Mesenchymal stem cell (in vitro differentiated cells and primary cell): Measurements from ENCODE around the gene SERGEF.

Experiments used
- DNase-seq: peaks from one replicate; pipeline ENCODE4 v3.0.0-alpha.2; 2013
- H2AFZ ChIP-seq: one replicate; pipeline ENCODE4 v1.6.1; 2013; ENCODE audit warnings: low read depth, mild to moderate bottlenecking, control low read depth, inconsistent platforms, low read length, moderate library complexity
- H2AK5ac ChIP-seq: 2 replicates; pipeline ENCODE4 v1.6.1; 2013; ENCODE audit warnings: low read length, moderate library complexity, mild to moderate bottlenecking, inconsistent platforms; ENCODE audit not compliant: severe bottlenecking
- H2BK120ac ChIP-seq: one replicate; pipeline ENCODE4 v1.6.1; 2013; ENCODE audit warnings: low read depth, mild to moderate bottlenecking, inconsistent platforms, low read length, moderate library complexity
- H2BK12ac ChIP-seq, 2 experiments: one replicate each; pipeline ENCODE4 v1.6.1; 2013; ENCODE audit warnings: inconsistent platforms in 2 of 2, low read length in 2 of 2, mild to moderate bottlenecking in 2 of 2, moderate library complexity in 2 of 2, control low read depth in 1 of 2
- H2BK15ac ChIP-seq: one replicate; pipeline ENCODE4 v1.6.1; 2013; ENCODE audit warnings: mild to moderate bottlenecking, low read depth, inconsistent platforms; ENCODE audit not compliant: poor library complexity, severe bottlenecking
- H2BK5ac ChIP-seq: 2 replicates; pipeline ENCODE4 v1.6.1; 2013; ENCODE audit warnings: low read depth, mild to moderate bottlenecking, low read length, control low read depth, inconsistent platforms; ENCODE audit not compliant: poor library complexity, severe bottlenecking
- H3K14ac ChIP-seq, 2 experiments: one replicate each; pipeline ENCODE4 v1.6.1; 2013; ENCODE audit warnings: inconsistent platforms in 2 of 2, low read length in 2 of 2, control low read depth in 1 of 2, mild to moderate bottlenecking in 1 of 2, moderate library complexity in 1 of 2
- H3K18ac ChIP-seq, 2 experiments: one replicate each; pipeline ENCODE4 v1.6.1; 2013; ENCODE audit warnings: inconsistent platforms in 2 of 2, low read length in 2 of 2, control low read depth in 1 of 2, low read depth in 1 of 2, mild to moderate bottlenecking in 1 of 2
- H3K23ac ChIP-seq, 2 experiments: one replicate each; pipeline ENCODE4 v1.6.1; 2013; ENCODE audit warnings: inconsistent platforms in 2 of 2, low read length in 2 of 2, mild to moderate bottlenecking in 2 of 2, moderate library complexity in 2 of 2, control low read depth in 1 of 2
- H3K27ac ChIP-seq: 2 replicates; pipeline ENCODE4 v1.5.1; 2013; ENCODE audit warnings: mild to moderate bottlenecking, moderate library complexity, low read length, control low read depth, inconsistent platforms; ENCODE audit not compliant: poor library complexity, severe bottlenecking
- H3K27me3 ChIP-seq, 2 experiments: 2 replicates each; pipeline versions ENCODE4 v1.6.1 to v1.7.0; 2013; ENCODE audit warnings: low read length in 2 of 2, mild to moderate bottlenecking in 2 of 2, moderate library complexity in 2 of 2, control low read depth in 1 of 2, inconsistent platforms in 1 of 2; ENCODE audit not compliant: control insufficient read depth in 1 of 2, insufficient read depth in 1 of 2
- H3K36me3 ChIP-seq, 2 experiments: 2 replicates each; pipeline versions ENCODE4 v1.6.1 to v1.7.0; 2013; ENCODE audit warnings: low read length in 2 of 2, control low read depth in 1 of 2, inconsistent platforms in 1 of 2, low read depth in 1 of 2, mild to moderate bottlenecking in 1 of 2; ENCODE audit not compliant: insufficient read depth in 2 of 2, control insufficient read depth in 1 of 2
- H3K4ac ChIP-seq, 2 experiments: one replicate each; pipeline ENCODE4 v1.6.1; 2013; ENCODE audit warnings: inconsistent platforms in 2 of 2, low read length in 2 of 2, mild to moderate bottlenecking in 2 of 2, moderate library complexity in 2 of 2, control low read depth in 1 of 2, low read depth in 1 of 2
- H3K4me1 ChIP-seq: 2 replicates; pipeline ENCODE4 v1.6.1; 2013; ENCODE audit warnings: low read depth, low read length, control low read depth; ENCODE audit not compliant: control insufficient read depth, insufficient read depth
- H3K4me2 ChIP-seq: 2 replicates; pipeline ENCODE4 v1.6.1; 2013; ENCODE audit warnings: low read length, mild to moderate bottlenecking, inconsistent platforms; ENCODE audit not compliant: poor library complexity, severe bottlenecking
- H3K4me3 ChIP-seq, 2 experiments: 2 replicates each; pipeline versions ENCODE4 v1.5.1 to v1.7.0; 2013; ENCODE audit warnings: low read length in 2 of 2, mild to moderate bottlenecking in 2 of 2, control low read depth in 1 of 2, low read depth in 1 of 2; ENCODE audit not compliant: insufficient read depth in 1 of 2
- H3K79me1 ChIP-seq: replicated peaks from 2 replicates; pipeline ENCODE4 v1.6.1; 2013; ENCODE audit warnings: mild to moderate bottlenecking, control low read depth, low read length, inconsistent platforms; ENCODE audit not compliant: poor library complexity, severe bottlenecking
- H3K9ac ChIP-seq: 2 replicates; pipeline ENCODE4 v1.7.0; 2013; ENCODE audit warnings: mild to moderate bottlenecking, low read length, moderate library complexity
- H3K9me3 ChIP-seq: 2 replicates; pipeline ENCODE4 v1.7.0; 2013; ENCODE audit warnings: mild to moderate bottlenecking, low read length; ENCODE audit not compliant: control insufficient read depth
- H4K8ac ChIP-seq: one replicate; pipeline ENCODE4 v1.6.1; 2013; ENCODE audit warnings: inconsistent platforms, mild to moderate bottlenecking, low read length, moderate library complexity
- H4K91ac ChIP-seq: one replicate; pipeline ENCODE4 v1.6.1; 2013; ENCODE audit warnings: mild to moderate bottlenecking, low read length, inconsistent platforms
- WGBS: methylation state at CpG from one replicate; pipeline ENCODE4 v1.1.7; 2013; ENCODE audit warnings: mixed read lengths; 5-methylcytosine and 5-hydroxymethylcytosine counted together

Gene SERGEF

GRCh38 chr11:17976651-17977050 is 36.2 kb downstream of the SERGEF start:
- Histone ChIP-seq H2BK5ac (no peak overlapping the region), H2BK120ac (no peak overlapping the region), H3K14ac (no peak overlapping the region), H4K91ac (no peak overlapping the region), H3K4me3 (no peak overlapping the region), H3K4ac (no peak overlapping the region), H2BK12ac (no peak overlapping the region), H3K4me1 (peaks cover 3% of the 10 kb centered on the region), H3K9me3 (no peaks in the 10 kb centered on the region), H3K27me3 (no peaks in the 10 kb centered on the region), H4K8ac (no peak overlapping the region), H2BK15ac (no peak overlapping the region), H2AFZ (no peak overlapping the region), H2AK5ac (no peak overlapping the region), H3K23ac (no peak overlapping the region), H3K9ac (no peak overlapping the region), H3K4me2 (no peak overlapping the region), H3K79me1 (no peaks in the 10 kb centered on the region), H3K27ac (no peak overlapping the region), H3K18ac (no peak overlapping the region), H3K36me3 (peaks cover 0 to 6% of the 10 kb centered on the region in 2 experiments)
- no peak for DNase-seq
- WGBS = 83% methylated on average over 1 of the region's 1 CpG

GRCh38 chr11:17974246-17974645 is 38.6 kb downstream of the SERGEF start:
- Histone ChIP-seq H3K4me2 (no peak overlapping the region), H3K4me1 (peaks cover 3% of the 10 kb centered on the region), H3K9ac (no peak overlapping the region), H3K79me1 (no peaks in the 10 kb centered on the region), H3K4ac (no peak overlapping the region), H3K18ac (no peak overlapping the region), H2BK5ac (no peak overlapping the region), H4K91ac (no peak overlapping the region), H2AK5ac (no peak overlapping the region), H2BK12ac (no peak overlapping the region), H3K14ac (no peak overlapping the region), H3K4me3 (no peak overlapping the region), H3K36me3 (peaks cover 0 to 6% of the 10 kb centered on the region in 2 experiments), H2BK120ac (no peak overlapping the region), H3K27ac (no peak overlapping the region), H2BK15ac (no peak overlapping the region), H3K23ac (no peak overlapping the region), H2AFZ (no peak overlapping the region), H4K8ac (no peak overlapping the region), H3K27me3 (no peaks in the 10 kb centered on the region), H3K9me3 (no peaks in the 10 kb centered on the region)
- no peak for DNase-seq

GRCh38 chr11:17972987-17973386 is 39.9 kb downstream of the SERGEF start:
- DNase-seq = peak; percentile 92
- H3K9ac ChIP-seq = peak overlapping the region; percentile 35
- H3K4me3 ChIP-seq = no peak overlapping the region
- H3K36me3 ChIP-seq = peaks cover 0 to 3% of the 10 kb centered on the region in 2 experiments
- no peak overlapping the region for H4K91ac ChIP-seq
- no peak overlapping the region for H3K18ac ChIP-seq
- no peak overlapping the region for H2AK5ac ChIP-seq
- no peak overlapping the region for H3K23ac ChIP-seq
- 5% methylated on average over 5 of the region's 5 CpGs for WGBS
- no peak overlapping the region for H3K27ac ChIP-seq
- H3K4me2 ChIP-seq = no peak overlapping the region
- no peak overlapping the region for H2BK15ac ChIP-seq
- H3K14ac ChIP-seq = no peak overlapping the region
- no peak overlapping the region for H3K4ac ChIP-seq
- peaks cover 3% of the 10 kb centered on the region for H3K4me1 ChIP-seq
- H2BK5ac ChIP-seq = no peak overlapping the region
- no peak overlapping the region for H4K8ac ChIP-seq
- no peak overlapping the region for H2BK12ac ChIP-seq
- no peaks in the 10 kb centered on the region for H3K9me3 ChIP-seq
- no peaks in the 10 kb centered on the region for H3K79me1 ChIP-seq
- H2BK120ac ChIP-seq = no peak overlapping the region
- H2AFZ ChIP-seq = no peak overlapping the region
- no peaks in the 10 kb centered on the region for H3K27me3 ChIP-seq

- Histone ChIP-seq H3K27me3 (no peaks in the 10 kb centered on the region), H4K91ac (no peak overlapping the region), H3K23ac (no peak overlapping the region), H3K79me1 (no peaks in the 10 kb centered on the region), H3K4me2 (no peak overlapping the region), H2AK5ac (no peak overlapping the region), H2BK12ac (no peak overlapping the region), H3K27ac (no peak overlapping the region), H3K9me3 (no peaks in the 10 kb centered on the region), H3K4me1 (peaks cover 3% of the 10 kb centered on the region), H3K4ac (no peak overlapping the region), H3K9ac (no peak overlapping the region), H3K14ac (no peak overlapping the region), H3K18ac (no peak overlapping the region), H2BK15ac (no peak overlapping the region), H2AFZ (no peak overlapping the region), H2BK120ac (no peak overlapping the region), H4K8ac (no peak overlapping the region), H3K36me3 (peaks cover 0 to 4% of the 10 kb centered on the region in 2 experiments), H2BK5ac (no peak overlapping the region), H3K4me3 (no peak overlapping the region)
- WGBS = 100% methylated on average over 1 of the region's 1 CpG
- DNase-seq = no peak
These were observed 44.6 kb downstream of the SERGEF start for GRCh38 chr11:17968206-17968605.
